Measurements from ENCODE around the gene CAP2.

The CAP2 gene

GRCh38 chr6:17446713-17447112 is 53.3 kb downstream of the CAP2 start:
- no peak for DNase-seq

- DNase-seq: no peak
These were observed 54.8 kb downstream of the CAP2 start for GRCh38 chr6:17448165-17448564.

- DNase-seq: no peak
These were observed 57.0 kb downstream of the CAP2 start for GRCh38 chr6:17450397-17450796.

- no peak for DNase-seq
These were observed 57.4 kb downstream of the CAP2 start for GRCh38 chr6:17450832-17451231.

GRCh38 chr6:17452096-17452495 is 58.7 kb downstream of the CAP2 start:
- DNase-seq: no peak

GRCh38 chr6:17454316-17455005 is 61.1 kb downstream of the CAP2 start:
- DNase-seq: no peak

- no peak for DNase-seq
These were observed 62.5 kb downstream of the CAP2 start for GRCh38 chr6:17455919-17456318.

- DNase-seq: no peak
These were observed 63.3 kb downstream of the CAP2 start for GRCh38 chr6:17456711-17457110.

- no peak for DNase-seq
These were observed 64.0 kb downstream of the CAP2 start for GRCh38 chr6:17457405-17457804.

- no peak for DNase-seq
These were observed 64.6 kb downstream of the CAP2 start for GRCh38 chr6:17457956-17458355.

GRCh38 chr6:17458966-17459365 is 65.6 kb downstream of the CAP2 start:
- no peak for DNase-seq

GRCh38 chr6:17460862-17461261 is 67.5 kb downstream of the CAP2 start:
- no peak for DNase-seq

GRCh38 chr6:17466147-17466546 is 72.8 kb downstream of the CAP2 start:
- DNase-seq: no peak

- no peak for DNase-seq
These were observed 73.3 kb downstream of the CAP2 start for GRCh38 chr6:17466707-17467106.

- DNase-seq: no peak
These were observed 75.8 kb downstream of the CAP2 start for GRCh38 chr6:17469006-17469832.

GRCh38 chr6:17470202-17470937 is 77.0 kb downstream of the CAP2 start:
- DNase-seq: no peak

- no peak for DNase-seq
These were observed 77.5 kb downstream of the CAP2 start for GRCh38 chr6:17470938-17471327.

GRCh38 chr6:17472653-17473183 is 79.3 kb downstream of the CAP2 start:
- no peak for DNase-seq

GRCh38 chr6:17473554-17473953 is 80.2 kb downstream of the CAP2 start:
- DNase-seq: no peak

- DNase-seq: no peak
These were observed 80.9 kb downstream of the CAP2 start for GRCh38 chr6:17474289-17474688.

GRCh38 chr6:17475606-17476244 is 82.3 kb downstream of the CAP2 start:
- DNase-seq: no peak

- no peak for DNase-seq
These were observed 83.1 kb downstream of the CAP2 start for GRCh38 chr6:17476511-17476910.

- DNase-seq: no peak
These were observed 84.0 kb downstream of the CAP2 start for GRCh38 chr6:17477356-17477755.
